Spinal cord (tissue), 10 donors: ENCODE measurements around the gene TACR1. TPM values are rescaled to one million over a fixed set of nuclear protein-coding genes. Genes with fewer than 3 reads are reported as not detected.
"Not testable (repeated sequence)": the region's sequence is repeated elsewhere in the genome, so short reads cannot be mapped to it uniquely, and the experiment has no call there.

ENCODE experiments used
- DNase-seq, 6 donors: peaks; one replicate each; pipeline versions ENCODE4 v3.0.0 to v3.0.0-alpha.2; 2013 to 2015; ENCODE audit warnings: low spot score in 6 of 6, low read depth in 4 of 6
- H3K27ac ChIP-seq: one replicate; pipeline ENCODE4 v1.5.1; 2013; ENCODE audit warnings: low read depth, low read length, control low read depth
- H3K27me3 ChIP-seq: one replicate; pipeline ENCODE4 v1.6.1; 2013; ENCODE audit warnings: low read length; ENCODE audit not compliant: control insufficient read depth, insufficient read depth
- H3K36me3 ChIP-seq: one replicate; pipeline ENCODE4 v1.6.1; 2013; ENCODE audit warnings: low read length; ENCODE audit not compliant: control insufficient read depth, insufficient read depth
- H3K4me1 ChIP-seq: one replicate; pipeline ENCODE4 v1.6.1; 2013; ENCODE audit warnings: low read length; ENCODE audit not compliant: control insufficient read depth, insufficient read depth
- H3K4me3 ChIP-seq: one replicate; pipeline ENCODE4 v1.5.1; 2013; ENCODE audit warnings: low read depth, low read length, control low read depth
- H3K9me3 ChIP-seq: one replicate; pipeline ENCODE4 v1.6.1; 2013; ENCODE audit warnings: low read length; ENCODE audit not compliant: control insufficient read depth, insufficient read depth
- WGBS: methylation state at CpG from one replicate; pipeline ENCODE4 v1.1.5; 2013; ENCODE audit warnings: missing lambda C conversion rate; ENCODE audit not compliant: insufficient coverage; 5-methylcytosine and 5-hydroxymethylcytosine counted together
- polyA plus RNA-seq, 2 donors: library from polyadenylated mRNA; unstranded; fragments of 120-200 nt; gene quantifications; one replicate each; pipeline ENCODE4 v1.2.1, GENCODE V29; 2013; ENCODE audit not compliant: insufficient read length in 2 of 2
- total RNA-seq, 2 donors: library from RNA; depleted of rRNA in 1 of 2; stranded (reverse); fragments of 120-200 nt in 1 of 2; fragments of >200 nt in 1 of 2; gene quantifications; one replicate each; pipeline versions ENCODE4 v1.2.3 to v1.2.4, GENCODE V29; 2013 to 2014
- donor health status: healthy.

TACR1 gene
- total and polyA plus RNA-seq, 4 donors = 1.7 to 7.8 (median 6.8) TPM

GRCh38 chr2:75064691-75065396, 134.5 kb downstream of the TACR1 start:
- DNase-seq = peak in 2 of 6 donors; percentile 55 to 75
- Histone ChIP-seq H3K9me3 (no peaks in the 10 kb centered on the region), H3K4me3 (no peak overlapping the region), H3K36me3 (no peaks in the 10 kb centered on the region), H3K4me1 (no peaks in the 10 kb centered on the region), H3K27me3 (no peaks in the 10 kb centered on the region), H3K27ac (no peak overlapping the region)
- 41% methylated on average over 5 of the region's 8 CpGs for WGBS

GRCh38 chr2:75063906-75064305, 135.4 kb downstream of the TACR1 start:
- Histone ChIP-seq H3K4me1 (no peaks in the 10 kb centered on the region), H3K36me3 (no peaks in the 10 kb centered on the region), H3K27me3 (no peaks in the 10 kb centered on the region), H3K9me3 (no peaks in the 10 kb centered on the region), H3K4me3 (no peak overlapping the region), H3K27ac (no peak overlapping the region)
- no CpG with 5 or more reads among the region's 1 CpG for WGBS
- no peak for DNase-seq

GRCh38 chr2:75058427-75058826, 140.9 kb downstream of the TACR1 start:
- Histone ChIP-seq H3K9me3 (no peaks in the 10 kb centered on the region), H3K4me1 (peaks cover 9% of the 10 kb centered on the region), H3K27me3 (no peaks in the 10 kb centered on the region), H3K36me3 (no peaks in the 10 kb centered on the region), H3K27ac (no peak overlapping the region), H3K4me3 (no peak overlapping the region)
- peak in 1 of 6 donors; percentile 27 for DNase-seq
- 50% methylated on average over 1 of the region's 1 CpG for WGBS

- DNase-seq, H3K9me3 ChIP-seq, H3K27ac ChIP-seq, H3K36me3 ChIP-seq, H3K4me3 ChIP-seq, H3K4me1 ChIP-seq, H3K27me3 ChIP-seq: not testable (repeated sequence)
- 89% methylated on average over 4 of the region's 5 CpGs for WGBS
These were observed 142.2 kb downstream of the TACR1 start for GRCh38 chr2:75057150-75057549.

GRCh38 chr2:75055820-75056675, 143.3 kb downstream of the TACR1 start:
- DNase-seq = peak in 2 of 6 donors; percentile 29 to 34
- Histone ChIP-seq H3K4me3 (no peak overlapping the region), H3K27ac (no peak overlapping the region), H3K4me1 (peaks cover 10% of the 10 kb centered on the region), H3K27me3 (no peaks in the 10 kb centered on the region), H3K9me3 (no peaks in the 10 kb centered on the region), H3K36me3 (no peaks in the 10 kb centered on the region)
- 37% methylated on average over 6 of the region's 10 CpGs for WGBS

DNA sequence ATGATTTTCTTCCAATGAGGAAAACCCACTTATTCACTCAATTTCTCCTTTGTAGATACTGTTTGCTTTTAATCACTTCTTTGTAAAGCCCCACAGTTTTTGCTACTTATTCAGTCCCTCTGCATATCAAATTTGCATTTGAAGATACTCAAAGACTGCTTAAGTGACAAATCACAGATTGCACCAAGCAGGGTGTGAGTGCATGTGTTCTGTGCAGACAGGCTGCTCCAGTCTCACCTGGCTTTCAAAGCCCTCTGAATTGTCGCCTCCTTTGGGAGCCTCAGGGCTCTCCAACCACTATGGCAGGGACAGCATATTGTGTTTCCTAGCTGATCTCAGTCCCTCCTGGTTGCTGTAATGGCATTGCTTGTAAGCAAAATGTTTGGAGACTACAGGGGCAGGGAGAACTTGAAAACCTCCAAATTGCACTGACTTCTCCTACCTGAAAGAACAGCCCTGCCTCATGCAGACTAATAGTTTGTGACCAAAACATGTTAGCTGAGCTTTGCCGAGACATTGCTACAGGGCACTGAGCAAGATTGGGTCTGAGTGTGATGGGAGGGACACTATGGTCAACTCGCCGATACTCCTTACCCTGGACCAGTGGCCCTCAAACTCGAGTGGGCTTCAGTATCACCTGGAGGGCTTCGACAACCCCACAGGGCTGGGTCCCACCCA, 144.0 kb downstream of the TACR1 start:
- H3K27ac ChIP-seq = no peak overlapping the region
- no peaks in the 10 kb centered on the region for H3K36me3 ChIP-seq
- H3K27me3 ChIP-seq = no peaks in the 10 kb centered on the region
- DNase-seq = peak in 1 of 6 donors; percentile 44
- H3K4me3 ChIP-seq = no peak overlapping the region
- no peaks in the 10 kb centered on the region for H3K9me3 ChIP-seq
- peaks cover 10% of the 10 kb centered on the region for H3K4me1 ChIP-seq
- WGBS = 73% methylated on average over 6 of the region's 6 CpGs

DNA sequence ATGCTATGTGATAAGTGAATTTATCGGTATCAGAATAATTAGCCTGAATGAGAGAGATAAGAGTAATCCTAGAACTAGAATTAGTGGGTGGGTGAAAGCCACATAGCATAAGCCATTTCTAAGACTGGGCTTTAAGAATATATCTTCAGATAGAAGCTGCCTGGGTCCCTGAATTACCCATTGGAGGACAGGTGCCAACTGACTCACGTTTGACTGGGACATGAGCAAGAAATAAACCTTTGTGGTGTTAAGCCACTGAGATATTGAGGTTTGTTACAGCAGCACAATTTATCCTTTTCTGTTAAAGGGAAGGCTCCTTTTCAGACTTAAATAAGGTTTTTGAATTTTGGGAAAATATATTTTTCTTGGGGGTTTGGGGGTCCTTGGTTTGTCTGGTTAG, 145.0 kb downstream of the TACR1 start:
- no peaks in the 10 kb centered on the region for H3K9me3 ChIP-seq
- peaks cover 3% of the 10 kb centered on the region for H3K36me3 ChIP-seq
- 92% methylated on average over 2 of the region's 2 CpGs for WGBS
- no peak overlapping the region for H3K27ac ChIP-seq
- peaks cover 10% of the 10 kb centered on the region for H3K4me1 ChIP-seq
- no peak overlapping the region for H3K4me3 ChIP-seq
- DNase-seq = no peak
- no peaks in the 10 kb centered on the region for H3K27me3 ChIP-seq

- H3K27ac ChIP-seq = no peak overlapping the region
- 33% methylated on average over 6 of the region's 7 CpGs for whole genome bisulfite sequencing
- no peak overlapping the region for H3K4me3 ChIP-seq
- no peaks in the 10 kb centered on the region for H3K9me3 ChIP-seq
- H3K27me3 ChIP-seq = no peaks in the 10 kb centered on the region
- H3K4me1 ChIP-seq = peaks cover 10% of the 10 kb centered on the region
- peaks cover 4% of the 10 kb centered on the region for H3K36me3 ChIP-seq
- peak in 1 of 6 donors; percentile 65 for DNase-seq
These were observed 145.7 kb downstream of the TACR1 start for GRCh38 chr2:75053484-75054112.

DNA sequence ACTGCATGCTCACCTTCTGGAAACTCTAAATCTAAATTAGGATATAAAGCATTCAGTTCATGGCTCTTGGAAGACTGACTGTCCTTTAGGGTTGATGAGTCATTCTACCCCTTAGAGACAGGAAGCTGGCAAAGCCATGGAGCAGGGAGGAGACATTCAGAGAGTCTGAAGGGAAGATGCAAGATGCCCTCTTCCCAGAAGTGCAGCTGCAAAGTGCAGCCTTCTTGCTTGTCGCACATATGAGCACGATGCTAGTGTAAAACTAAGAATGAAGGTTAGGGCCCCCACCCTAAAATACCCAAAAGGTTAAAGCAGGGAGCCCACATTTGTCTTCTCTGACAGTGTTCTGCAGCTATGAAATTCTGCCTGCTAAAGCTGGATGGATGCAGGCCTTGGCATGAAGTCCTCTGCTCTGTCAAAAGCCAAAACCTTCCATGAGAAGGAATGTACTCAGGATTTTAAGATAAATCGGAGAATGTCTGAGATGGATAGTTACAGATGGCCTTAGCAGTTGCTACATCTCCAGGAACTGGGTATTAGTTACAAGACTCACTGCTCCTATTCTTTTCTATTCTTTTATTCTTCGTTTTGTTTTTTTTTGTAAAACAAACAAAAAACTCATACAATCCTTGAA, 151.2 kb downstream of the TACR1 start:
- no CpG with 5 or more reads among the region's 4 CpGs for WGBS
- peak in 1 of 6 donors; percentile 32 for DNase-seq
- Histone ChIP-seq H3K4me1 (peaks cover 5% of the 10 kb centered on the region), H3K27ac (no peak overlapping the region), H3K4me3 (no peak overlapping the region), H3K27me3 (no peaks in the 10 kb centered on the region), H3K36me3 (peaks cover 4% of the 10 kb centered on the region), H3K9me3 (no peaks in the 10 kb centered on the region)
